Adipocyte (in vitro differentiated cells): ENCODE data around the gene EGLN1.
"Not testable (repeated sequence)": the region's sequence is repeated elsewhere in the genome, so short reads cannot be mapped to it uniquely, and the experiment has no call there.

Source experiments
- DNase-seq: peaks from one replicate; pipeline ENCODE4 v3.0.0-alpha.2; 2015; ENCODE audit warnings: low read depth
- H3K27me3 ChIP-seq: replicated peaks from 2 replicates; pipeline ENCODE4 v1.7.0; 2013; ENCODE audit warnings: mild to moderate bottlenecking, low read length, moderate library complexity; ENCODE audit not compliant: control insufficient read depth, insufficient read depth
- H3K36me3 ChIP-seq: 2 replicates; pipeline ENCODE4 v1.7.0; 2013; ENCODE audit warnings: low read length, mild to moderate bottlenecking, moderate library complexity; ENCODE audit not compliant: control insufficient read depth, insufficient read depth, severe bottlenecking
- H3K4me1 ChIP-seq: 2 replicates; pipeline ENCODE4 v1.7.0; 2013; ENCODE audit warnings: mild to moderate bottlenecking, low read length, moderate library complexity; ENCODE audit not compliant: control insufficient read depth, insufficient read depth
- H3K4me3 ChIP-seq: 2 replicates; pipeline ENCODE4 v1.7.0; 2013; ENCODE audit warnings: mild to moderate bottlenecking, low read length, moderate library complexity
- H3K9ac ChIP-seq: 2 replicates; pipeline ENCODE4 v1.7.0; 2013; ENCODE audit warnings: mild to moderate bottlenecking, low read length, moderate library complexity
- H3K9me3 ChIP-seq: 2 replicates; pipeline ENCODE4 v1.7.0; 2013; ENCODE audit warnings: mild to moderate bottlenecking, low read length, moderate library complexity; ENCODE audit not compliant: control insufficient read depth

The EGLN1 gene

DNA sequence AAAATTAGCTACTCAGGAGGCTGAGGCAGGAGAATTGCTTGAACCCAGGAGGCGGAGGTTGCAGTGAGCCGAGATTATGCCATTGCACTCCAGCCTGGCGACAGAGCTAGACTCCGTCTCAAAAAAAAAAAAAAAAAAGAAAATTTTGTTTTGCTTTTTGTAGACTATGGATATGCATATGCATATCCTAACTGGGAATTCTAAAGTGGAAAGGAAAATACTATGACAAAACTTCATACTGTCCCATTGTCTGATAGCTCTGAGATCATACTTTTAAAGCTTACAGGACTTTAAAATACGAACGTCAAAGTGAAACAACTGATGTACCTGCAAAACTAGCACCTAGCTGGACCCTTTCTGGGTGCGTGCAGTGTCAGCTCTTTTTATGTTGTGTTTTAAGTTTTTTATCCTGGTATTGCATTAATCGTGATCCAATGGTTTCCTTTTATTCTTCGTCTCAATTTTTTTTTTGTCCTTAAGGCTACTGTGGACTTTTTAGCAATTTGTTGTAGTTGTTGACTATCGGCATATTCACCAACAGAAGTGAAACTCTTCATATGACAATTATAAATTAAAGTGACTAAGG is 64.8 kb downstream of the EGLN1 start:
- no peak overlapping the region for H3K9ac ChIP-seq
- H3K27me3 ChIP-seq, result no peaks in the 10 kb centered on the region
- no peaks in the 10 kb centered on the region for H3K9me3 ChIP-seq
- H3K4me3 ChIP-seq, result no peak overlapping the region
- H3K36me3 ChIP-seq, result peaks cover 13% of the 10 kb centered on the region
- peaks cover 22% of the 10 kb centered on the region for H3K4me1 ChIP-seq
- DNase-seq, result no peak

DNA sequence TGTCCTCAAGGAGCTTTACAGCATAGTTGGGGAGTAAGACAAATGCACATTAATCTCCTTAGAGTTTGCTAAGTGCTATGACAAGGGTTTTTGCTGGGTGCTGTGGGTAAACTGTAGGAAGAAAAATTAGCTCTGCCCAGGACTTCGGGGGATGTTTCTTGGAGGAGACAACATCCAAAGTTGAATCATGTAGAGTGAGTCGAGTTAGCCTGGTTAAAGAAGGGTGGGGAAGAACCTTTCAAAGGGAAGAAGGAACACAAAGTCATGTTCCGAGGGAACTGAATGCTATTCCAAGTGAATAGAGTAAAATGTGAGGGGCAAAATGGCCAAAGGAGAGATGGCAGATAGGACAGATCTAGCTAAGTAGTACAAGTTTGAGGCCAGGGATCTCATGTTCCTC is 66.9 kb downstream of the EGLN1 start:
- Histone ChIP-seq H3K9me3 (no peaks in the 10 kb centered on the region), H3K27me3 (no peaks in the 10 kb centered on the region), H3K4me1 (peaks cover 22% of the 10 kb centered on the region), H3K36me3 (peaks cover 32% of the 10 kb centered on the region), H3K4me3 (no peak overlapping the region), H3K9ac (no peak overlapping the region)
- DNase-seq, result peak; percentile 9

DNA sequence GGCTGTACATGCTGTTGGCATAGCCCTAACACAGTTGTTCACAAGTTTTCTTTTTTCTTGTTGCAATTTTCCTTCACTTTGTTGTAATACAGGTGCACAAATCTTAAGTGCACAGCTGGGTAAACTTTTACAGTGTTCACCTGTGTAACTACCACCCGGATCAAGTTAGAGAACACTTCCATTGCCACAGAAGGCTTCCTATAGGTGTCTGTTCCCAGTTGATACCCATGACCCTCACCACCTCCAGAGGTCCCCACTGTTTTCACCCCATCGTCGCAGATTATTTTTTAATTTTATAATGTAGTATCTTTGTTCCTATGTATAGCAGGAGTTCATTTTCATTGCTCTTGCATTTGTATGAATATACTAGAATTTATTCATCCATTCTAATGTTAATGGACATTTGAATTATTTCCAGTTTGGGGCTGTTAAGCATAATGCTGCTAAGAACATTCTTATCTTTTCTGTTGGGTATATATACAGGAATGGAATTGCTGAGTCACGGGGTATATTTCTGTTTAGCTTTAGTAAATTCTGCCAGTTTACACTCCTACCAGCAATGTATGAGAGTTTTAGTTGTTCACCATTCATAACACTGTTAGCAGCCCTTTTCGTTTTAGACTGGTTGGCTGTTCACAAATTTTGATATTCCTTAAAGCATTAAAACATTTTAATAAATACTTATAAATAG is 67.6 kb downstream of the EGLN1 start:
- DNase-seq, result peak; percentile 56
- Histone ChIP-seq H3K4me3 (no peak overlapping the region), H3K4me1 (peaks cover 16% of the 10 kb centered on the region), H3K27me3 (no peaks in the 10 kb centered on the region), H3K9me3 (no peaks in the 10 kb centered on the region), H3K36me3 (peaks cover 39% of the 10 kb centered on the region), H3K9ac (no peak overlapping the region)

DNA sequence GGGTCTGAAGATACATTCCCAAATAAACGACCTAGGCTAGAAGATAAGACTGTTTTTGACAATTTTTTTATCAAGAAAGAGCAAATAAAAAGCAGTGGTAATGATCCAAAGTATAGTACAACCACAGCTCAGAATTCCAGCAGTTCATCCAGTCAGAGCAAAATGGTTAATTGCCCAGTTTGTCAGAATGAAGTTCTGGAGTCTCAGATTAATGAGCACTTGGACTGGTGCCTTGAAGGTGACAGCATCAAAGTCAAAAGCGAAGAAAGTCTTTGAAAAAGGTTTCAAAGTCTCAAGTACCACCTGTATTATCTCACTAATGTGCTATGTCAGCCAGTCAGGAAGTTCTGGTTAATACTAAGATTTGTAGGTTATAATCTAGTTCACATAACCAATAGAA is 69.0 kb downstream of the EGLN1 start:
- Histone ChIP-seq H3K9me3 (no peaks in the 10 kb centered on the region), H3K36me3 (peaks cover 47% of the 10 kb centered on the region)

DNA sequence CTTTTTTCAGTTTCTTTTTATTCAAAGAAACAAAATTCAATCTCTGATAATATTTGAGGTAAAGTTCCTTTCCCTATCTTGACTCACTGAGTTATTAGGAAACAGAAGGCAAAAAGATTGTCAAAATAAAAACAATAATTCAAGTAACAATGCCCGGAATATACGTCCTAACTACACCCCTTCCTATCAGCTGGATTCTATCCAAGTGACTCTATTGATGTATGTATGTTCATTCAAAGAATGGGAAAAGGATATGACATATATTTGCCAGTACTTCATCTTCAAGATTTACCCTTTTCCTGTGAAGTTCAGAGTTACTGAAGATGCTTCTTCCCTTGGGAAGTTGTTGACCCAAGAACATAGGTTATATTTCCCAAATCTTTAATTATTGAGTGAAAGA is 70.3 kb downstream of the EGLN1 start:
- Histone ChIP-seq H3K4me1 (no peaks in the 10 kb centered on the region), H3K27me3 (no peaks in the 10 kb centered on the region), H3K36me3 (peaks cover 57% of the 10 kb centered on the region), H3K9ac (no peak overlapping the region), H3K9me3 (no peaks in the 10 kb centered on the region), H3K4me3 (no peak overlapping the region)
- DNase-seq, result no peak

More for the DNA sequence above, 69.0 kb downstream of the EGLN1 start:
- Histone ChIP-seq H3K4me1 (peaks cover 8% of the 10 kb centered on the region), H3K27me3 (no peaks in the 10 kb centered on the region), H3K9ac (no peak overlapping the region), H3K4me3 (no peak overlapping the region)
- DNase-seq, result no peak

DNA sequence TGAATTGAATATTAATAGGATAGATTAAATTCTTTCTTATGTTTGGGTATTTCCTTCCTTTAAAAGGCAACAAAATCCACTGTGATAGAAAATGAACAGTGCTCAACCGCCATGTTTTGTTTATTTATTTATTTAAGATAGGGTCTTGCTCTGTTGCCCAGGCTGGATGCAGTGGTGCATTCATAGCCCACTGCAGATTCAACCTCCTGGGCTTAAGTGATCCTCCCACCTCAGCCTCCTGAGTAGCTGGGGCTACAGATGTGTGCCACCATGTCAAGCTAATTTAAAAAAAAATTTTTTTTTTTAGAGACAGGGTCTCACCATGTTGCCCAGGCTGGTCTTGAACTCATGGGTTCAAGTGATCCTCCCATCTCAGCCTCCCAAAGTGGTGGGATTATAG is 73.2 kb downstream of the EGLN1 start:
- H3K4me3 ChIP-seq, H3K9ac ChIP-seq, DNase-seq, H3K4me1 ChIP-seq, H3K9me3 ChIP-seq, H3K27me3 ChIP-seq: not testable (repeated sequence)
- H3K36me3 ChIP-seq, result peaks cover 63% of the 10 kb centered on the region

DNA sequence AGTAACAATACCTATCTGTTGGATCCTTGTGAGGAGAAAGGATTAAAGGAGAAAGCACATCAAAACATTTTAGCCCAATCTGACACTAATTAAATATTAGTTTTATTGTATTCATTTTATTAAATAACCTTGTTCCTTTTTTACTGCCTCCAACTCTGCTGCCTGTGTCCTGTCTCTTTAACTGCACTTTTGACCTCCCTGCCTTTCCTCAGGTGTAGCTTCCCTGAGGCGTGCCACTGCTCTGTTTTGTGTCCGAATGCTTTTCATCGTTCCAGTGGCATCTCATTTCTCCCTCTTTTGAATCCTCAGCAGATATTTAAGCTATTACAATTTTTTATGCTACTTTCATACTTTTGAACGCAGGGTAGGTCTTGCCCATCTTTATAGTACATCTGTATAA is 73.6 kb downstream of the EGLN1 start:
- Histone ChIP-seq H3K9ac (no peak overlapping the region), H3K9me3 (no peaks in the 10 kb centered on the region), H3K36me3 (peaks cover 64% of the 10 kb centered on the region), H3K27me3 (no peaks in the 10 kb centered on the region), H3K4me3 (no peak overlapping the region), H3K4me1 (peaks cover 3% of the 10 kb centered on the region)
- no peak for DNase-seq

DNA sequence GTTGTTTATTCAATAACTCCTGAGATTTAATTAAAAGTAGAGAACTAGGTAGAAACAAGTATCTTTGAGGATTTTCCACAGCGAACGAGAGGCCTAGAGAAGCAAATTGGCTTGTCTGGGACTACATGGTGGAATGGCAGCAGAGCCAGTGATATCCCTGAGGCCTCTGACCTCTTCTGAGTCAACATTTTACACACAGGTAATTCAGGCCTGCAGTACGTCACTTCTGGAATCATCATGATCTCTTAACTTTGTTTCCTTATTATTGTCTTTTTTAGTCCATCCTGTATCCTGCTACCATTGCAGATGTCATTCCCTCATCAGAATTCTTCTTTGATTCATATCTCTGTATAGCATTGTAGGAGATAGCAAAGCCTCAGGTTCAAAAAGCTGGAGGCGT is 74.1 kb downstream of the EGLN1 start:
- DNase-seq, result no peak
- Histone ChIP-seq H3K36me3 (peaks cover 64% of the 10 kb centered on the region), H3K4me1 (peaks cover 8% of the 10 kb centered on the region)

DNA sequence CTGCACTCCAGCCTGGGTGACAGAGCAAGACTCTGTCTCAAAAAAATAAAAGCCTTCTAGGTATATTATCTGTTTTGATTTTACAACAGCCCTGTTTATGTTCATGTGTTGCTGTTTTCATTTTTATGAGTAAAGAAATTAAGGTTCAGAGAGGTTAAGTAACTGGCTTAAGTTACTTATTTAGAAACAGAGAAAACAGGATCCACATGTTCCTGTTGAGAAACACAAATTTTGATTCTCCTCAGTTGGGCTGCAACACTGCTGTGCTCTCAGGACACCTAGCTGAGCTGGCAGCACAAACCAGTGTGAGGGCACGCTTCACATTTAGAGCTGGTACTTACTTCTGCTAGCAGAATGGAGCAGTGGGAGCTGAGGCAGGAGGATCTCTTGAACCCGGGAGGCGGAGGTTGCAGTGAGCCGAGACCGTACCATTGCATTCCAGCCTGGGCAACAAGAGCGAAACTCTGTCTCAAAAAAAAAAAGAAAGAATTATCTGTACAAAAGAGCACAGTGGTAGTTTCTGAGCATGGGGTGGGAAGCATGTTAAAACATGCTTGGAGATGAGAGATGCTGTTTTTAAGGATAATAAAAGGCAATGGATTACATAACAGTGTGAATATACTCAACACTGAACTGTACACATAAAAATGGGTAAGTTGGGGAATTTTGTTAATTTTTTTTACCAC is 81.6 kb downstream of the EGLN1 start:
- peak; percentile 39 for DNase-seq
- no peaks in the 10 kb centered on the region for H3K9me3 ChIP-seq
- no peak overlapping the region for H3K4me3 ChIP-seq
- H3K4me1 ChIP-seq, result peaks cover 35% of the 10 kb centered on the region
- H3K27me3 ChIP-seq, result no peaks in the 10 kb centered on the region
- peaks cover 11% of the 10 kb centered on the region for H3K36me3 ChIP-seq
- H3K9ac ChIP-seq, result no peak overlapping the region

More for the DNA sequence above, 74.1 kb downstream of the EGLN1 start:
- no peak overlapping the region for H3K4me3 ChIP-seq
- H3K9me3 ChIP-seq, result no peaks in the 10 kb centered on the region
- no peaks in the 10 kb centered on the region for H3K27me3 ChIP-seq
- H3K9ac ChIP-seq, result no peak overlapping the region

DNA sequence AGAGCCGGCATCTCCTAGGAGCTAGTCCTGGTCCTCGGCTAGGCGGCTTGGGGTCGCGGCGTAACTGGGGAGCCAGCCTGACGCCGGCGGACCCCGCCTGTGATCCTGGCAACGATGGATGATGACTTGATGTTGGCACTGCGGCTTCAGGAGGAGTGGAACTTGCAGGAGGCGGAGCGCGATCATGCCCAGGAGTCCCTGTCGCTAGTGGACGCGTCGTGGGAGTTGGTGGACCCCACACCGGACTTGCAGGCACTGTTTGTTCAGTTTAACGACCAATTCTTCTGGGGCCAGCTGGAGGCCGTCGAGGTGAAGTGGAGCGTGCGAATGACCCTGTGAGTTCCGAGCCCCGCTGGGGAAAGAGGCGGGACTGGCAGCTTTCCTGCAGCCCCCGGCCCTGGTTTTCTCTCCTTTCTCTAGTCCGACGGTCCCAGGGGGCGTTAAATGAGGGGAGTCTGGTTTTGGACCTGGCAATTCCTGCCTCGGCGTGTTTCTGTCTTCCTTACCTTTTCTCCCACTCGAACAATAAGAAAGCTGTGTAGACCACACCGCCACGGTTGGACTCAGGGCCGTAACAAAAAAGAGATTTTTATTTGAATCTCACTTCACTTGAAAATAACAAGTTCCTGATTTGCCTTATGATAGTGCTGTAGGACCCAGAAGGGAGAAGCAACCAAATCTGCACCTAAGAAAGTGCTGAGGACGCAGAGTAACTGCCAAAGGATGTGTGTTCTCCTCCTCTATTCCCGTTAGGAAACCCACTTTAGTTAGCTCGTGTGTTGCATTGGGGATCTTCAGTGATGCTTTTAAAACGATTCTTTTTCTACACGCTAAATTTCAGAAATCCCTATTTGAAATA is 83.6 kb downstream of the EGLN1 start, which contains the start of gene SPRTN:
TSS of gene SPRTN (plus strand) at position 24 of the 859 bp plus-strand sequence. CDS start at position 115, 91 bp downstream.
- H3K9me3 ChIP-seq, result no peaks in the 10 kb centered on the region
- H3K9ac ChIP-seq, result peak within 1 kb of the TSS; percentile 90
- peak within 1 kb of the TSS; percentile 89 for H3K4me3 ChIP-seq
- peaks cover 6% of the 10 kb centered on the region for H3K36me3 ChIP-seq
- DNase-seq, result peak; percentile 51
- H3K27me3 ChIP-seq, result no peaks in the 10 kb centered on the region
- H3K4me1 ChIP-seq, result peaks cover 50% of the 10 kb centered on the region
